ENCODE data around the gene PTPN22. TPM values are rescaled to one million over a fixed set of nuclear protein-coding genes. Genes with fewer than 3 reads are reported as not detected.

The PTPN22 gene
- total RNA-seq, 1 experiment from 2014 or later: not detected

- TF ChIP-seq, protein P1, sequence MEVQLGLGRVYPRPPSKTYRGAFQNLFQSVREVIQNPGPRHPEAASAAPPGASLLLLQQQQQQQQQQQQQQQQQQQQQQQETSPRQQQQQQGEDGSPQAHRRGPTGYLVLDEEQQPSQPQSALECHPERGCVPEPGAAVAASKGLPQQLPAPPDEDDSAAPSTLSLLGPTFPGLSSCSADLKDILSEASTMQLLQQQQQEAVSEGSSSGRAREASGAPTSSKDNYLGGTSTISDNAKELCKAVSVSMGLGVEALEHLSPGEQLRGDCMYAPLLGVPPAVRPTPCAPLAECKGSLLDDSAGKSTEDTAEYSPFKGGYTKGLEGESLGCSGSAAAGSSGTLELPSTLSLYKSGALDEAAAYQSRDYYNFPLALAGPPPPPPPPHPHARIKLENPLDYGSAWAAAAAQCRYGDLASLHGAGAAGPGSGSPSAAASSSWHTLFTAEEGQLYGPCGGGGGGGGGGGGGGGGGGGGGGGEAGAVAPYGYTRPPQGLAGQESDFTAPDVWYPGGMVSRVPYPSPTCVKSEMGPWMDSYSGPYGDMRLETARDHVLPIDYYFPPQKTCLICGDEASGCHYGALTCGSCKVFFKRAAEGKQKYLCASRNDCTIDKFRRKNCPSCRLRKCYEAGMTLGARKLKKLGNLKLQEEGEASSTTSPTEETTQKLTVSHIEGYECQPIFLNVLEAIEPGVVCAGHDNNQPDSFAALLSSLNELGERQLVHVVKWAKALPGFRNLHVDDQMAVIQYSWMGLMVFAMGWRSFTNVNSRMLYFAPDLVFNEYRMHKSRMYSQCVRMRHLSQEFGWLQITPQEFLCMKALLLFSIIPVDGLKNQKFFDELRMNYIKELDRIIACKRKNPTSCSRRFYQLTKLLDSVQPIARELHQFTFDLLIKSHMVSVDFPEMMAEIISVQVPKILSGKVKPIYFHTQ (CRISPR knock-in tag; IDR thresholded peaks at IDR 0.05): no peak
- TF ChIP-seq ZBTB21 (CRISPR knock-in tag; IDR thresholded peaks at IDR 0.05; ENCODE audit: borderline replicate concordance) (no peak), CTCF (IDR thresholded peaks at IDR 0.05) (no peak), ZNF671 (CRISPR knock-in tag; IDR thresholded peaks at IDR 0.05) (no peak), NR3C1 (CRISPR knock-in tag; conservative IDR thresholded peaks at IDR 0.05; ENCODE audit: low read depth) (no peak)
- TF ChIP-seq, protein P2, sequence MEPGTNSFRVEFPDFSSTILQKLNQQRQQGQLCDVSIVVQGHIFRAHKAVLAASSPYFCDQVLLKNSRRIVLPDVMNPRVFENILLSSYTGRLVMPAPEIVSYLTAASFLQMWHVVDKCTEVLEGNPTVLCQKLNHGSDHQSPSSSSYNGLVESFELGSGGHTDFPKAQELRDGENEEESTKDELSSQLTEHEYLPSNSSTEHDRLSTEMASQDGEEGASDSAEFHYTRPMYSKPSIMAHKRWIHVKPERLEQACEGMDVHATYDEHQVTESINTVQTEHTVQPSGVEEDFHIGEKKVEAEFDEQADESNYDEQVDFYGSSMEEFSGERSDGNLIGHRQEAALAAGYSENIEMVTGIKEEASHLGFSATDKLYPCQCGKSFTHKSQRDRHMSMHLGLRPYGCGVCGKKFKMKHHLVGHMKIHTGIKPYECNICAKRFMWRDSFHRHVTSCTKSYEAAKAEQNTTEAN (CRISPR knock-in tag; IDR thresholded peaks at IDR 0.05): no peak
These were observed 61.6 kb downstream of the PTPN22 start (continued) for GRCh38 chr1:113809670-113810602.

DNA sequence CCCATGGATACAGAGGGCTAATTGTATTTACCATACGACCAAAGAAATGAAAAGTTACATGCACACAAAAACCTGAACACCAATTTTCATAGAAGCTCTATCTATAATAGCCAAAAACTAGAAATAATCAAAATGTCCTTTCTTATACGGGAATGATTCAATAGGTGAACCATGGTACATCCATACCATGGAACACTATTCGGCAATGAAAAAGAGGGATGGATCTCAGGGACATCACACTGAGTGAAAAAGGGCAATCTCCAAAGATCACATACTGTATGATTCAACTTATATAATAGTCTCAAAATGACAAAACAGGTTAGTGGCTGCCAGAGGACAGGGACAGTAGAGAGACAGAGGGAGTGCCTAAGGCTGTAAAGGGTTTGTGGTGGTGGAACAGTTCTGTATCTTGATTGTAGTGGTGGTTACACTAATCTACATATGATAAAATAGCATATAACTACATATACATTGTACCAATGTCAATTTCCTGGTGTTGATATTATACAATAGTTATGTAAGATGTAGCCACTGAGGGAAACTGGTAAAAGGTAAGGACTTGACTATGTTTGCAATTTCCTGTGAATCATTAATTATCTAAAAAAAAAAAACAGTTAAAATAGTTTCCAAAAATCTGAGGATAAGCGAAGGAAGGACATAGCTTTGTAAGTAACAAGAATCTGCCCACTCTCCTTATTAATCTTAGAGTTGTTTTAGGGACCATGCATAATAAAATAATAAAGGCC, 62.9 kb downstream of the PTPN22 start:
- H3K27ac Mint-ChIP-seq: no peak overlapping the region
- ChIA-PET CTCF (no interaction called here), POLR2A (no interaction called here)
- DNase-seq (ENCODE audit: low spot score) (no peak), ATAC-seq (no peak)
- H3K27me3 Mint-ChIP-seq (ENCODE audit: low read depth): no peaks in the 10 kb centered on the region
- H3K36me3 Mint-ChIP-seq: peaks cover 6% of the 10 kb centered on the region
- no peak overlapping the region for H3K4me3 Mint-ChIP-seq
- peaks cover 31% of the 10 kb centered on the region for H3K4me1 Mint-ChIP-seq
- H3K9me3 Mint-ChIP-seq: peaks cover 4% of the 10 kb centered on the region; the same call in 1 of the 2 replicates
- TF ChIP-seq ZNF416 (CRISPR knock-in tag; IDR thresholded peaks at IDR 0.05) (no peak), ZNF281 (CRISPR knock-in tag; IDR thresholded peaks at IDR 0.05) (no peak), AFF4 (CRISPR knock-in tag; IDR thresholded peaks at IDR 0.05; ENCODE audit: borderline replicate concordance) (no peak), FOXK1 (CRISPR knock-in tag; IDR thresholded peaks at IDR 0.05) (no peak), NFYB (CRISPR knock-in tag; conservative IDR thresholded peaks at IDR 0.05; ENCODE audit: low read depth) (no peak), SMAD4 (CRISPR knock-in tag; IDR thresholded peaks at IDR 0.05) (no peak), FOXP4 (CRISPR knock-in tag; IDR thresholded peaks at IDR 0.05) (no peak), ATF3 (CRISPR knock-in tag; conservative IDR thresholded peaks at IDR 0.05) (no peak), TEAD1 (CRISPR knock-in tag; IDR thresholded peaks at IDR 0.05) (no peak), ZNF396 (CRISPR knock-in tag; IDR thresholded peaks at IDR 0.05; ENCODE audit: borderline replicate concordance) (no peak)
- TF ChIP-seq, protein P3, sequence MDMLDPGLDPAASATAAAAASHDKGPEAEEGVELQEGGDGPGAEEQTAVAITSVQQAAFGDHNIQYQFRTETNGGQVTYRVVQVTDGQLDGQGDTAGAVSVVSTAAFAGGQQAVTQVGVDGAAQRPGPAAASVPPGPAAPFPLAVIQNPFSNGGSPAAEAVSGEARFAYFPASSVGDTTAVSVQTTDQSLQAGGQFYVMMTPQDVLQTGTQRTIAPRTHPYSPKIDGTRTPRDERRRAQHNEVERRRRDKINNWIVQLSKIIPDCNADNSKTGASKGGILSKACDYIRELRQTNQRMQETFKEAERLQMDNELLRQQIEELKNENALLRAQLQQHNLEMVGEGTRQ (CRISPR knock-in tag; IDR thresholded peaks at IDR 0.05): no peak

Data from WTC11 (cell line).